Upper lobe of left lung (tissue), 4 donors: ENCODE results near the gene ULBP1.

Experiments
- EP300 ChIP-seq, 4 donors: sonication (generic); formaldehyde crosslinking; IDR thresholded peaks; one replicate each; pipeline ENCODE4 v1.5.1; 2017; ENCODE audit warnings: antibody characterized with exemption in 4 of 4, control low read depth in 2 of 4
- POLR2A ChIP-seq, 4 donors: fragments of 450-650 bp; IDR thresholded peaks; one replicate each; pipeline ENCODE4 v1.5.1; 2016 to 2017; ENCODE audit warnings: antibody characterized with exemption in 4 of 4, mild to moderate bottlenecking in 2 of 4
- TF ChIP-seq, protein P1 (sequence below), 6 experiments: fragments of 450-650 bp in 4 of 6; fragments of 200-600 bp in 2 of 6; sonication (generic) in 2 of 6; IDR thresholded peaks; one replicate each; pipeline ENCODE4 v1.5.1; 2016 to 2019; ENCODE audit warnings: antibody characterized with exemption in 6 of 6

GRCh38 chr6:149933461-149933860 is 30.3 kb upstream of the ULBP1 start:
- TF ChIP-seq, protein P1, sequence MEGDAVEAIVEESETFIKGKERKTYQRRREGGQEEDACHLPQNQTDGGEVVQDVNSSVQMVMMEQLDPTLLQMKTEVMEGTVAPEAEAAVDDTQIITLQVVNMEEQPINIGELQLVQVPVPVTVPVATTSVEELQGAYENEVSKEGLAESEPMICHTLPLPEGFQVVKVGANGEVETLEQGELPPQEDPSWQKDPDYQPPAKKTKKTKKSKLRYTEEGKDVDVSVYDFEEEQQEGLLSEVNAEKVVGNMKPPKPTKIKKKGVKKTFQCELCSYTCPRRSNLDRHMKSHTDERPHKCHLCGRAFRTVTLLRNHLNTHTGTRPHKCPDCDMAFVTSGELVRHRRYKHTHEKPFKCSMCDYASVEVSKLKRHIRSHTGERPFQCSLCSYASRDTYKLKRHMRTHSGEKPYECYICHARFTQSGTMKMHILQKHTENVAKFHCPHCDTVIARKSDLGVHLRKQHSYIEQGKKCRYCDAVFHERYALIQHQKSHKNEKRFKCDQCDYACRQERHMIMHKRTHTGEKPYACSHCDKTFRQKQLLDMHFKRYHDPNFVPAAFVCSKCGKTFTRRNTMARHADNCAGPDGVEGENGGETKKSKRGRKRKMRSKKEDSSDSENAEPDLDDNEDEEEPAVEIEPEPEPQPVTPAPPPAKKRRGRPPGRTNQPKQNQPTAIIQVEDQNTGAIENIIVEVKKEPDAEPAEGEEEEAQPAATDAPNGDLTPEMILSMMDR (IDR thresholded peaks at IDR 0.05) = no peak
- no peak for TF ChIP-seq EP300 (IDR thresholded peaks at IDR 0.05)
- TF ChIP-seq POLR2A (IDR thresholded peaks at IDR 0.05) = no peak
